ENCODE data around the gene SYCN.
"Not testable (repeated sequence)": the region's sequence is repeated elsewhere in the genome, so short reads cannot be mapped to it uniquely, and the experiment has no call there.

Gene SYCN

GRCh38 chr19:39223703-39224279 is 19.7 kb upstream of the SYCN start:
- no peak for DNase-seq

- DNase-seq = not testable (repeated sequence)
Observed at GRCh38 chr19:39219108-39219507, 15.0 kb upstream of the SYCN start.

DNA sequence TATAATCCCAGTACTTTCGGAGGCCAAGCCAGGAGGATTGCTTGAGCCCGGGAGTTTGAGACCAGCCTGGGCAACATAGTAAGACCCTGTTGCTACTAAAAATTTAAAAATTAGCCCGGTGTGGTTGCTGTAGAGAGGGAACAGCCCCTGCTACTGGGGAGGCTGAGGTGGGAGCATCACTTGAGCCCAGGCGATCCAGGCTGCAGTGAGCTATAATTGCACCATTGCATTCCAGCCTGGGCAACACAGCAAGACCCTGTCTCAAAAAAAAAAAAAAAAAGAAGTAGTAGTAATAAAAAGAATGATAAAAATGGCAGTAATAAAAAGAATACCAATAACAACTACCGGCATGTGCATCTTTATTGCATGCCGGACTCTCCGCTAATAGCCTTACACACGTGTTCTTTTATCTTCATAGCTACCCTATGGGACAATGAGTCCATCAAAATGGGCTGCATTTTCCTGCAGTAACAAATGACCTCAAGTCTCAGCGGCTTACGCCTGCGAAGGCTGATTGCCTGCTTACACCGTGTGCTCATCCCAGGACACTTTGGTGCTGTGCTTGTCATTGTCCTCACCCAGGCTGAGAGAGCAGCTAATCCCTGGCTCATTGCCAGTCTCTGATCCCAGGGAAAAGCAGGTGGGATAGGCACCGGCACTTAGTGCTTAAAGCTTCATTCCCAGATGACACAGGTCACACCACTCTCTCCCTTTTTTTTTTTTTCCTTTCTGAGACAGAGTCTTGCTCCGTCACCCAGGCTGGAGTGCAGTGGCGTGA is 14.4 kb upstream of the SYCN start:
- no peak for DNase-seq

GRCh38 chr19:39217094-39217493 is 13.0 kb upstream of the SYCN start:
- no peak for DNase-seq

GRCh38 chr19:39215323-39215722 is 11.3 kb upstream of the SYCN start:
- not testable (repeated sequence) for DNase-seq

GRCh38 chr19:39212375-39212742 is 8.3 kb upstream of the SYCN start:
- peak; percentile 61 for DNase-seq

DNA sequence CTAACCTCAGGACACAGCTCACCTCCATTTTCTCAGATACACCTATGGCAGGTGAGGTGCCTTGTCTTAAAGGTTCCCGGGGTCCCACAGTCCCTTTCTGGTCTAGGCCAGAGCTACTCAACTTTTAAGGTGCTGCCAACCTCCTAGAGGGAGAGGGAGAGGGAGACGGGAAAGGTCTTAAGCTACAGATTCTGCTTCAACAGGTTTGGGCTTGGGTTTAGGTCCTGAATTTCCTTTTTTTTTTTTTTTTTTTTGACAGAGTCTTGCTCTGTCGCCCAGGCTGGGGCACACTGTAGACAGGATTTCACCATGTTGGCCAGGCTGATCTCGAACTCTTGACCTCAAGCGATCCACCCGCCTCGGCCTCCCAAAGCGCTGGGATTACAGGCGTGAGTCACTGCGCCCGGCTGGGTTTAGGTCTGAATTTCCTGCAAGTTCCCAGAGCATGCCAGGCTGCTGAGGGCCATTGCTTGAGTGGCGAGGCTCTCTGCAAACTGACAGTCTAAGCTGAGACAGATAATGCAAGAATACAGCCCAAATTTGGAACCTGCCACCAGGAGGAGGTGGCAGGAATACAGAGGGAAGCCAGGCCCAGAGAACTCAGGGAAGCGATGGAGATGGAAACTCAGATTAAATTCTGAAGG is 7.8 kb upstream of the SYCN start:
- DNase-seq = no peak

GRCh38 chr19:39209196-39209595 is 5.1 kb upstream of the SYCN start:
- DNase-seq = no peak

DNA sequence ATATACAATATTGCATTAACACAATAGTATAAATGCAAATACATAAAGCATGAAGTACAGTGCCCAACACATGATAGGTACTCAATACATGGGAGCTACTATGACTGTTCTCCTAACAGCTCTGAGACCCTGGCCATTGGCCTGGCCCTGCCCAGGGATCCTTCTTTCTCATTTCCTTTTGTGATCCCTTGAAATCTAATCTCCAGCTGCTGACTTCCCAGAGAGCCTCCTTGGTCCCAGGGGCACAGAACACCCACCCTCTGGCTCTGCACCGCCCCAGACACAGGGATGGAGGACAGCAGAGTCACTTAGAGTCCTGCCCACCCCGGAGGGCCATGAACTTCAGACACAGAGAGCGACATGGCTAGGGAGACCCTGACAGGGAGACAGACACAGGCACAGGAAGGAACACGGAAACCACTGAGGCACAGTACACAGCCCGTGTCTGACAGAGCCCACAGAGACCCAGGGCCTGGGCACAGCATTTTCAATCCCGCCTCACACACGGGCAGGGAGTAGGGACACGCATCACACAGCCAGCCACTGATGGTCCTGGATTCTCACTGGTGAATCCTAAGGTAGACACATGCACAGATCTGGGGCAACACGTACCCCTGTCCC is 4.2 kb upstream of the SYCN start:
- no peak for DNase-seq

- no peak for DNase-seq
Observed at GRCh38 chr19:39207293-39207836, 3.3 kb upstream of the SYCN start.

DNA sequence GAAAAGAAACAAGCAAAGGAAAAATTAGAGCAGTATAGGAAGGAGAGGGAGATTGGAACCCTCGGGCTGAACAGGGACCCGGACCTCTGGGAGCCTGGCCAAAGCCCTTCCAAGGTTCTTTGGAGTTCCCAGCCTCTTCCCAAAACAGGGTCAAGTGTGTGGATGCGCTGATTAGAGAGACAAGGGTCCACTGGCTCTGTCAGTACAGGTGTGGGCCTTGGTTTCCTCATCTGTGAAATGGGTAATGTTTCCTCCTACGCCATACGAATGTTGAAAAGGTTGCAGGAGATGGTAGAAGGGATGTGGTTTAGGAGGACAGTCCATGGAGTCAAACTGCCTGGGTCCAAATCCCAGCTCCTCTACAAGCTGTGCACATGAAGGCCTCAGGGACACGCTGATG is 2.1 kb upstream of the SYCN start:
- DNase-seq = no peak

GRCh38 chr19:39205449-39205764 is 1.3 kb upstream of the SYCN start:
- no peak for DNase-seq

- DNase-seq = no peak
Observed at GRCh38 chr19:39202998-39203355, 1.1 kb downstream of the SYCN start.

GRCh38 chr19:39200803-39201115 is 3.3 kb downstream of the SYCN start:
- DNase-seq = no peak

- DNase-seq = no peak
Observed at GRCh38 chr19:39200066-39200802, 3.8 kb downstream of the SYCN start.

- no peak for DNase-seq
Observed at GRCh38 chr19:39199025-39199424, 5.0 kb downstream of the SYCN start.

GRCh38 chr19:39197808-39198207 is 6.3 kb downstream of the SYCN start:
- DNase-seq = no peak

DNA sequence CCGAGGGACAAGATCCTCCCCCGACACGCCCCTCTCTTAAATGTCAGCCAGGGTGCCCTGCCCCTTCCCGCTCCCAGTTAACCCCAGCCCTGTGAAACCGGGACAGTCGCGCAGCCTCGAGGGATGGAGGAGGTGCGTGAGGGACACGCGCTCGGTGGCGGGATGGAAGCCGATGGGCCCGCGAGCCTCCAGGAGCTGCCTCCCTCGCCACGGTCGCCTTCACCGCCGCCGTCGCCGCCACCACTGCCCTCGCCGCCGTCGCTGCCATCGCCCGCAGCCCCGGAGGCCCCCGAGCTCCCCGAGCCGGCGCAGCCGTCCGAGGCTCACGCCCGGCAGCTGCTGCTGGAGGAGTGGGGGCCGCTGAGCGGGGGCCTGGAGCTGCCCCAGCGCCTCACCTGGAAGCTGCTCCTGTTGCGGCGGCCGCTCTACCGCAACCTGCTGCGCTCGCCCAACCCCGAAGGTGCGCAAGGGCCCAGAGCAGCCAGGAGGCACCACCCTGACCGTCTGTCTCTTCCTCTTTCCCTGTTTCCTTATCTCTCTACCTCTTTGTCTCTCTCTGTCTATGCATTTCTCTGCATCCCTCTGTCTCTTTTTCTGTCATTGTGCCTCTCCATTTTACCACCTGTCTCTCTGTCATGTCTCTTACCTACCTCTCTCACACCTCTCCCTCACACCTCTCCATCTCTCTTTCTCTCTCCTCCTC is 7.1 kb downstream of the SYCN start, which contains the start of gene NCCRP1:
Gene NCCRP1, plus strand, starts transcription at position 105 of the 703 bp plus-strand sequence. Its CDS starts 19 bp downstream, at position 124.
- DNase-seq = no peak

GRCh38 chr19:39196320-39196719 is 7.7 kb downstream of the SYCN start:
- DNase-seq = no peak

DNA sequence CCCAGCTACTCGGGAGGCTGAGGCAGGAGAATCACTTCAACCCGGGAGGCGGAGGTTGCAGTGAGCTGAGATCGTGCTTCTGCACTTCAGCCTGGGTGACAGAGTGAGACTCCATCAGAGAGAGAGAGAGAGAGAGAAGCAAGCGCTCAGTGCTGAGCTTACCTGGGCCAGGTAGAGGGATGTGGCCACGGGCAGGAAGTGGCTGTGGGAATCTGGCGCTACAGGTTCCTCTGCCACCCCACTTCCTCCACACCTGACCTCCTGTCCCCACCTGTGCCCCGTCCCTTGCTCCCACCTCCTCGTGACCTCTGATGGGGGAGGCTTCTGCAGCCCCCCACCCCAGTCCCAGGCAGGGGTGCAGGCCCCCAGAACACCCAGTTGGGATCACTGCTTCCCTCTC is 8.3 kb downstream of the SYCN start:
- no peak for DNase-seq

DNA sequence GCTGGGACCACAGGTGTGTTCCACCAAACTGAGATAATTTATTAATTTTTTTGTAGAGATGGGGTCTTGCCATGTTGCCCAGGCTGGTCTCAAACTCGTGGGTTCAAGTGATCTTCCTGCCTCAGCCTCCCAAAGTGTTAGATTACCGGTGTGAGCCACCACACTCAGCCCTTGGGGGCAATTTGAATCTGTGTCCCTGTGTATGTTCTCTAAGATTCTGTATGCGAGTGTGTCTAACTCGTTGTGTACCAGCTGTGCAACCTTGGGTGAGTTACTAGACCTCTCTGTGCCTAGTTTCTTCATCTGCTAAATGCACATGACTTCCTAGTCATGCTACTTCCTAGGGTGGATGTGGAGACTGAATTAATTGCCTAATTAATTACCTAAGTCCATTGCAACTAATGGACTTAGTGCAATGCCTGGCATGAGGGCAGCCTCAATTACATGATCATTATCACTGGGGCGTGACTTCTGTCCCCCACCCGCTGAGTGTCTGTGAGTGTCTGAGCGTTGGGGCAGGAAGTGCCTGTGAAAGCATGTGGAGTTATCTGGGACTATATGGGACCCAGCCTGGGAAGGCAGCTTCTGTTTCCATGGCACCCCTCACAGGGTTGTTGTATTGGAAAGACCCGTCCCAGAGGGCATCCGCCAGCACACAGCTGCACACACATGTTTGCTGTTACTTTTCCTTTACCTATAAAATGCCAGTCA is 9.1 kb downstream of the SYCN start:
- no peak for DNase-seq

DNA sequence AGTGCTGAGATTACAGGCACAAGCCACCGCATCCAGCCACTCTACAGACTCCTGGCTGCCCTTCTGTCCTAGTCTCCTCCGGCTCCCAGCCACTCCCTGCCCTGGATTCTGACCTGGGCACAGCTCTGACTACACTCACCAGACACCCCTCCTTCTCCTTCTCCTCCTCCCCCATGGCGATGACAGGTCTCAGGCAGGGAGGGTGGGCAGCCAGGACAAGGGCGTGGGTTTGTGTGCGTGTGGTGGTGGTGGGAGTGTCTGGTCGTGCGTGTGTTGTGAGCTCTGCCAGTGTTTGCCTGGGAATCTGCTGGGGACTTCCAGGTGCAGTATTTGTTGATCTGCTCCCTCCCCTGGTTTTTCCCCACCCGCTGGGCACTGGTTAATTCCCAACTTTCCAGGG is 10.3 kb downstream of the SYCN start:
- no peak for DNase-seq
